Measurements from ENCODE around the gene RBPJ. TPM values are rescaled to one million over a fixed set of nuclear protein-coding genes. Genes with fewer than 3 reads are reported as not detected.
A peak's percentile ranks its signal among the peaks of the same experiment; 100 is the strongest.

RBPJ gene
- total RNA-seq, 2 experiments from 2014 or later: 39.9 to 61.1 TPM

DNA sequence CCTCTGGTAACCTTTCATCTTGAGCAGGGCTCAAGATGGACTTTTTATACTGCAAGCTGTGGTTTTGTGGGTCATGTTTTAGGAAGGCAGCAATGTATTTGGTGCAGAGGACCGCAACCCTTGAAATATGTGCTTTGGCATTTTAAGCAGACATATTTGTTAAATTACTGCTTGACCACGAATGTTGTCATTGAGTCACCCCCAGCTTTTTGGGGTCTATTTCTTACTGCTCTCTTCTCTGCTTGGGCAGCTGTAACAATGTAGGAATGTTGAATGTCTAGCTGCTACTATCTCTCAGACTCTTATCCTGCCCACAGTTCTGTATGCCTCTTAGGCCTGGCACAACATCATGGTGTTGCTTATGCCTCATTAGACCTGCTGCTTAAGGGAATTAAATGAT, 6.0 kb downstream of the RBPJ start:
- Histone ChIP-seq H3K9me2 (ENCODE audit: insufficient read depth, low read length) (no peaks in the 10 kb centered on the region), H4K20me1 (ENCODE audit: insufficient read depth, low read length) (peaks cover 48% of the 10 kb centered on the region), H3K4me1 (ENCODE audit: insufficient read depth, low read length, poor library complexity, severe bottlenecking) (peaks cover 23% of the 10 kb centered on the region), H3K9me3 (ENCODE audit: low read length) (no peaks in the 10 kb centered on the region), H3K4me3 (ENCODE audit: low read depth, low read length, poor library complexity, severe bottlenecking) (no peak overlapping the region), H3K27ac (ENCODE audit: low read depth, low read length, poor library complexity, severe bottlenecking) (no peak overlapping the region), H3K36me3 (ENCODE audit: insufficient read depth, low read length) (no peaks in the 10 kb centered on the region), H3K79me2 (ENCODE audit: insufficient read depth, low read depth, low read length) (peaks cover 98% of the 10 kb centered on the region), H3K4me2 (ENCODE audit: low read length) (no peak overlapping the region), H2AFZ (ENCODE audit: low read length) (no peak overlapping the region)
- CTCF ChIA-PET (ENCODE audit: unreplicated experiment): interaction anchor here (1.2 kb wide), 1 partner anchor 29 kb away, joined by 3 read pairs; no protein-coding TSS in a partner anchor
- no TSS peak for BruUV-seq (replicated peaks)
- no peak for DNase-seq (ENCODE audit: low spot score)
- POLR2A ChIA-PET: interaction anchor here (0.6 to 1.1 kb wide), 4 partner anchors 10 to 587 kb away, joined by 3 to 9 read pairs (median 5); no protein-coding TSS in a partner anchor
- intact Hi-C loops (cut with micrococcal nuclease; ENCODE audit: unreplicated experiment): loop anchor here (10.0 kb wide), 2 partner anchors 398 to 688 kb away; no protein-coding TSS in a partner anchor
- TF ChIP-seq, protein P1, sequence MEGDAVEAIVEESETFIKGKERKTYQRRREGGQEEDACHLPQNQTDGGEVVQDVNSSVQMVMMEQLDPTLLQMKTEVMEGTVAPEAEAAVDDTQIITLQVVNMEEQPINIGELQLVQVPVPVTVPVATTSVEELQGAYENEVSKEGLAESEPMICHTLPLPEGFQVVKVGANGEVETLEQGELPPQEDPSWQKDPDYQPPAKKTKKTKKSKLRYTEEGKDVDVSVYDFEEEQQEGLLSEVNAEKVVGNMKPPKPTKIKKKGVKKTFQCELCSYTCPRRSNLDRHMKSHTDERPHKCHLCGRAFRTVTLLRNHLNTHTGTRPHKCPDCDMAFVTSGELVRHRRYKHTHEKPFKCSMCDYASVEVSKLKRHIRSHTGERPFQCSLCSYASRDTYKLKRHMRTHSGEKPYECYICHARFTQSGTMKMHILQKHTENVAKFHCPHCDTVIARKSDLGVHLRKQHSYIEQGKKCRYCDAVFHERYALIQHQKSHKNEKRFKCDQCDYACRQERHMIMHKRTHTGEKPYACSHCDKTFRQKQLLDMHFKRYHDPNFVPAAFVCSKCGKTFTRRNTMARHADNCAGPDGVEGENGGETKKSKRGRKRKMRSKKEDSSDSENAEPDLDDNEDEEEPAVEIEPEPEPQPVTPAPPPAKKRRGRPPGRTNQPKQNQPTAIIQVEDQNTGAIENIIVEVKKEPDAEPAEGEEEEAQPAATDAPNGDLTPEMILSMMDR (conservative IDR thresholded peaks at IDR 0.05; ENCODE audit: low read length): no peak
- no peak for TF ChIP-seq EZH2phosphoT487 (IDR thresholded peaks at IDR 0.05; ENCODE audit: borderline replicate concordance, low read depth, low read length)

DNA sequence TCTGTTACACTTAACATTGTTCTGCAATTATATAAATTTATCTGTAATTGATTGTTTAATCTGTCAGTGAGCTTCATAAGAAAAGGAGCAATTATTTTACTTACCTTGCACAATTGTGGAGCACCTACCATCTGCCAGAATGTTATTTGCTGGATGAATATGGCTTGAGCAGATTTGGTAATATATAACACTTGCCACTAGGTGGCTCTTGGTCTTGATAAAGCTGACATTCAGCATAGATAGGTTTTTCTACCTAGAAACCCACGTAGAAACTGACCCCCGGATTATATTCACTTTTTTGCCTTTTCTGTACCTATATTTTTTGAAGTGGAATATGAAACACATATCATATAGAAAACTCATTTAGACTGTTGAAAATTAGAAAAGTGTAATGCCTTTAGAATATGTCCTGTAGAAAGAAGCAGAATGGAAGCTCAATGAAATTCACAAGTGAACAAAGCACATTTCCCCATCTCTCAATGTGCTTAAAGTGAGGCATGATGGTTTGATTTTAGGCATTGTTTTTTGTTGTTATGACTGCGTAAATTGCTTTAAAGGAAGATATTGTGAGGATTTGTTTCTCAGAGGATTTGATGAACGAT, 9.5 kb downstream of the RBPJ start:
- intact Hi-C loops (cut with micrococcal nuclease; ENCODE audit: unreplicated experiment): loop anchor here (1.0 kb wide), 1 partner anchor 80 kb away; no protein-coding TSS in a partner anchor
- peaks cover 44% of the 10 kb centered on the region for H4K20me1 ChIP-seq (ENCODE audit: insufficient read depth, low read length)
- POLR2A ChIA-PET: interaction anchor here (0.6 to 2.6 kb wide), 8 partner anchors 10 to 118 kb away, joined by 3 to 8 read pairs (median 5); no protein-coding TSS in a partner anchor
- TF ChIP-seq EZH2phosphoT487 (IDR thresholded peaks at IDR 0.05; ENCODE audit: borderline replicate concordance, low read depth, low read length): no peak
- TF ChIP-seq, protein P1 (conservative IDR thresholded peaks at IDR 0.05; ENCODE audit: low read length): peak; percentile 93
- DNase-seq (ENCODE audit: low spot score): peak; percentile 77
- CTCF ChIA-PET (ENCODE audit: unreplicated experiment): interaction anchor here (0.6 to 1.6 kb wide), 5 partner anchors 72 to 250 kb away, joined by 3 to 5 read pairs (median 3); no protein-coding TSS in a partner anchor
- no peaks in the 10 kb centered on the region for H3K9me3 ChIP-seq (ENCODE audit: low read length)
- peaks cover 4% of the 10 kb centered on the region for H3K4me1 ChIP-seq (ENCODE audit: insufficient read depth, low read length, poor library complexity, severe bottlenecking)
- H3K27ac ChIP-seq (ENCODE audit: low read depth, low read length, poor library complexity, severe bottlenecking): no peak overlapping the region
- no peak overlapping the region for H3K4me2 ChIP-seq (ENCODE audit: low read length)
- H3K4me3 ChIP-seq (ENCODE audit: low read depth, low read length, poor library complexity, severe bottlenecking): no peak overlapping the region
- no peak overlapping the region for H2AFZ ChIP-seq (ENCODE audit: low read length)
- H3K36me3 ChIP-seq (ENCODE audit: insufficient read depth, low read length): no peaks in the 10 kb centered on the region
- H3K79me2 ChIP-seq (ENCODE audit: insufficient read depth, low read depth, low read length): peaks cover 92% of the 10 kb centered on the region
- no peaks in the 10 kb centered on the region for H3K9me2 ChIP-seq (ENCODE audit: insufficient read depth, low read length)
- BruUV-seq (replicated peaks): no TSS peak

DNA sequence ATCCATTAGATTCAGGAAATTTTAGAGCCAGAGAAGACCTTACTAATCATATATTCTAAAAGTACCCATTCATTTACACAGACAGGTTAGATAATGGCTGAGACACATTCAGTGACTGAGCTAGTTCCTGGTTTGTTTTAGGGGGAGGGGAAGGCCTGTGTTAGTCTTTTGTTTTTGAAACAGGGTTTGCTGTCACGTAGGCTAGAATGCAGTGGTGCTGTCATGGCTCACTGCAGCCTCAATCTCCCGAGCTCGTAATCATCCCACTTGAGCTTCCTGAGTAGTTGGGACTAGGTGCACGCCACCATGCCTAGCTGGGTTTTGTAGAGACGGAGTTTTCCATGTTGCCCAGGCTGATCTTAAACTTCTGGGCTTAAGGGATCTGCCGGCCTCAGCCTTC, 10.1 kb downstream of the RBPJ start:
- no peak overlapping the region for H3K4me2 ChIP-seq (ENCODE audit: low read length)
- no TSS peak for BruUV-seq (replicated peaks)
- ChIA-PET POLR2A (interaction anchor here (0.6 to 2.6 kb wide), 9 partner anchors 9 to 118 kb away, joined by 3 to 8 read pairs (median 5); no protein-coding TSS in a partner anchor), CTCF (ENCODE audit: unreplicated experiment) (interaction anchor here (0.6 to 1.4 kb wide), 4 partner anchors 80 to 251 kb away, joined by 3 to 5 read pairs (median 4); no protein-coding TSS in a partner anchor)
- no peak for TF ChIP-seq EZH2phosphoT487 (IDR thresholded peaks at IDR 0.05; ENCODE audit: borderline replicate concordance, low read depth, low read length)
- TF ChIP-seq, protein P1 (conservative IDR thresholded peaks at IDR 0.05; ENCODE audit: low read length): no peak
- H3K4me3 ChIP-seq (ENCODE audit: low read depth, low read length, poor library complexity, severe bottlenecking): no peak overlapping the region
- no peak overlapping the region for H3K27ac ChIP-seq (ENCODE audit: low read depth, low read length, poor library complexity, severe bottlenecking)
- no peaks in the 10 kb centered on the region for H3K4me1 ChIP-seq (ENCODE audit: insufficient read depth, low read length, poor library complexity, severe bottlenecking)
- no peaks in the 10 kb centered on the region for H3K9me2 ChIP-seq (ENCODE audit: insufficient read depth, low read length)
- no peak for DNase-seq (ENCODE audit: low spot score)
- H2AFZ ChIP-seq (ENCODE audit: low read length): no peak overlapping the region
- H4K20me1 ChIP-seq (ENCODE audit: insufficient read depth, low read length): peaks cover 38% of the 10 kb centered on the region
- no peaks in the 10 kb centered on the region for H3K36me3 ChIP-seq (ENCODE audit: insufficient read depth, low read length)
- intact Hi-C loops (cut with micrococcal nuclease; ENCODE audit: unreplicated experiment): loop anchor here (1.0 kb wide), 1 partner anchor 79 kb away; no protein-coding TSS in a partner anchor
- no peaks in the 10 kb centered on the region for H3K9me3 ChIP-seq (ENCODE audit: low read length)
- H3K79me2 ChIP-seq (ENCODE audit: insufficient read depth, low read depth, low read length): peaks cover 89% of the 10 kb centered on the region
